ENCODE measurements around the gene DOCK11.

DNA sequence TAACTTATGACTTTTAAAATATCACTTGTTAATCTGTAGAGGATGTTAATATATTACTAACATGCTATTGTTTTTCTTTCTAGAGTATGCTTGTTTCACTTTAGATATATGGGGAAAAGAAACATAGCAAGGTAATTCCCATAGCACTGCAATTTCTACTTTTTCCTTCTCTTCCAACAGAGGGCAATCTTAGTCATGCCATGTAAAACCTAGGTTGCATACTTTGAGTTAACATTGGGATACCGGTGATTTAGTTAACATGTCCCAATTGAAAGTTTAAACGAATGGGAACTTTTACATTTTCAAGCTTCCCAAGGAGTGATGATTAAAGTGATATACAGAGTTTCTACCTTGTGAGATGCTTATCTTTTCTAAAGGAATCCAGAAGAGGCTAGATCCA lies 142.4 kb downstream of the DOCK11 start:
- TF ChIP-seq BHLHE40 (IDR thresholded peaks at IDR 0.05; ENCODE audit: borderline replicate concordance) (no peak), L3MBTL2 (conservative IDR thresholded peaks at IDR 0.05) (no peak), ARNT (IDR thresholded peaks at IDR 0.05) (no peak)

All from HEK293T (cell line).